ENCODE results near the gene CCDC77.

The CCDC77 gene

DNA sequence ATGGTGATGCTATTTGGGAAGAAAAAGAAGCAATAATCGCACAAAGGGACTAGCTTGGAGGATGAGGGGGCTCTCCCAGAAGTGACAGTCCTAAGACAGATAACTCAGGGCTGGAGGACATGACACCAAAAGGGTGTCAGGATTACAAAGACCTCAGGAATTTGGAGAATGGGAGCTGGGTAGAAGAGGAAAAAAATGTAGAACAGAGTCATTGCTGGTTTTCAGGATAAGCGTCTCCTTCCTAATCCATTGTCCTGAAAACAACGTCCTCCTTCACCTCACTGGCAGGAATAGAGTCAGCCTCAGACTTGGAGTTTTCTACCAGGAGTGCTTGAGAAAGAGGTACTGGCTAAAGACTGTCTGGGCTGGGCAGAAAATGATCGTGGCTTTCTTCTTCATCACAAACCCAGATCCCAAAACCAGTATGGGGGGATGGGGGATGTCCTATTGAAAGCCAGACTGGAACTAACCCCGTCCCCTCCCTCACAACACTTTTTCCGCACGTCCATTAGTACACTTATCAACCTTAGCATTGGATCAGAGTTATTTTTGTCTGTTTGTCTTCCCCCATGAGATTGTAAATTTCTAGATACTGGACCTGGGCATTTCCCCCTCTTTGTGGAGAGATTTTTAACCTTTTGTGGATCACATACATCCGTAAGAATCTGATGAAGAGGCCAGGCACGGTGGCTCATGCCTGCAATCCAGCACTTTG lies 72.6 kb downstream of the CCDC77 start:
- no peak for TF ChIP-seq CTCF (IDR thresholded peaks at IDR 0.05; ENCODE audit: extremely low read depth, insufficient read depth, missing control alignments)

GRCh38 chr12:475286-475685 lies 73.8 kb downstream of the CCDC77 start:
- DNase-seq (ENCODE audit: low spot score): no peak
- no peak for TF ChIP-seq CTCF (IDR thresholded peaks at IDR 0.05; ENCODE audit: extremely low read depth, insufficient read depth, missing control alignments)
- in situ Hi-C loops (cut with MboI; ENCODE audit: low pct_unique_long_range_greater_than_20kb, low sequenced_read_pairs, unreplicated experiment): no loop called here

More for the DNA sequence above, 72.6 kb downstream of the CCDC77 start:
- DNase-seq (ENCODE audit: low spot score): no peak
- in situ Hi-C loops (cut with MboI; ENCODE audit: low pct_unique_long_range_greater_than_20kb, low sequenced_read_pairs, unreplicated experiment): no loop called here

DNA sequence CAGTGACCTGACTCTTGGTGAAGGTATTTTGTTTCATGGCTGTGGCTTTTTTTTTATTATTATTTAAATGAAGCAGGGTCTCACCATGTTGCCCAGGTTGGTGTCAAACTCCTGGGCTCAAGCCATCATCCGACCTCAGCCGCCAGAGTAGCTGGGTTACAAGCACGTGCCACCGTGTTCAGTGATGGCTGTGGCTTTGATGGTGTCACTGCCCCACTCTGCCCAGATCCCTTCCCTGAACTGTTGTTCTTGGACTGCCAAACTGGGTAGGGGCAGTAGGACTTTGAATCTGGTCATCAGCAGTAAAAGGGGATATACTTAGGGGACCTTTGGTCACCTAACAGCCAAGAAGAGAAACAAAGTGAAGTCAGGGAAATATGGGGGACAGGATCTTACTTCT lies 77.7 kb downstream of the CCDC77 start:
- DNase-seq (ENCODE audit: low spot score): no peak
- in situ Hi-C loops (cut with MboI; ENCODE audit: low pct_unique_long_range_greater_than_20kb, low sequenced_read_pairs, unreplicated experiment): no loop called here
- no peak for TF ChIP-seq CTCF (IDR thresholded peaks at IDR 0.05; ENCODE audit: extremely low read depth, insufficient read depth, missing control alignments)

- in situ Hi-C loops (cut with MboI; ENCODE audit: low pct_unique_long_range_greater_than_20kb, low sequenced_read_pairs, unreplicated experiment): no loop called here
- DNase-seq (ENCODE audit: low spot score): no peak
- TF ChIP-seq CTCF (IDR thresholded peaks at IDR 0.05; ENCODE audit: extremely low read depth, insufficient read depth, missing control alignments): no peak
Observed at GRCh38 chr12:480831-481816, 79.7 kb downstream of the CCDC77 start.

- TF ChIP-seq CTCF (IDR thresholded peaks at IDR 0.05; ENCODE audit: extremely low read depth, insufficient read depth, missing control alignments): no peak
- in situ Hi-C loops (cut with MboI; ENCODE audit: low pct_unique_long_range_greater_than_20kb, low sequenced_read_pairs, unreplicated experiment): no loop called here
- DNase-seq (ENCODE audit: low spot score): no peak
Observed at GRCh38 chr12:482061-482460, 80.6 kb downstream of the CCDC77 start.

- no peak for DNase-seq (ENCODE audit: low spot score)
- no peak for TF ChIP-seq CTCF (IDR thresholded peaks at IDR 0.05; ENCODE audit: extremely low read depth, insufficient read depth, missing control alignments)
- in situ Hi-C loops (cut with MboI; ENCODE audit: low pct_unique_long_range_greater_than_20kb, low sequenced_read_pairs, unreplicated experiment): no loop called here
Observed at GRCh38 chr12:484096-484495, 82.7 kb downstream of the CCDC77 start.

All from GM13977 (cell line).